Measurements from ENCODE around the gene UBE2E1.

UBE2E1 gene

GRCh38 chr3:23796518-23796917, 9.2 kb upstream of the UBE2E1 start:
- no peak for DNase-seq

- DNase-seq = no peak
Observed at GRCh38 chr3:23797491-23797890, 8.3 kb upstream of the UBE2E1 start.

- DNase-seq = no peak
Observed at GRCh38 chr3:23798456-23798855, 7.3 kb upstream of the UBE2E1 start.

GRCh38 chr3:23798876-23799275, 6.9 kb upstream of the UBE2E1 start:
- no peak for DNase-seq

GRCh38 chr3:23800731-23801130, 5.0 kb upstream of the UBE2E1 start:
- DNase-seq = peak in 1 of 2 experiments; percentile 33

- DNase-seq = no peak
Observed at GRCh38 chr3:23804441-23805209, 1.1 kb upstream of the UBE2E1 start.

- no peak for DNase-seq
Observed at GRCh38 chr3:23805210-23805632, 534 bp upstream of the UBE2E1 start.

GRCh38 chr3:23806534-23807423, 1.0 kb downstream of the UBE2E1 start:
- peak in 1 of 2 experiments; percentile 31 for DNase-seq

- DNase-seq = peak in 1 of 2 experiments; percentile 5
Observed at GRCh38 chr3:23807424-23808015, 1.8 kb downstream of the UBE2E1 start.

GRCh38 chr3:23808525-23808924, 2.8 kb downstream of the UBE2E1 start:
- DNase-seq = no peak

GRCh38 chr3:23809294-23809693, 3.5 kb downstream of the UBE2E1 start:
- DNase-seq = no peak

- DNase-seq = no peak
Observed at GRCh38 chr3:23809840-23810342, 4.1 kb downstream of the UBE2E1 start.

- DNase-seq = peak in 1 of 2 experiments; percentile 38
Observed at GRCh38 chr3:23810343-23811184, 4.8 kb downstream of the UBE2E1 start.

- DNase-seq = peak in 1 of 2 experiments; percentile 33
Observed at GRCh38 chr3:23811185-23811527, 5.4 kb downstream of the UBE2E1 start.

GRCh38 chr3:23811919-23812318, 6.2 kb downstream of the UBE2E1 start:
- no peak for DNase-seq

GRCh38 chr3:23815879-23816278, 10.1 kb downstream of the UBE2E1 start:
- no peak for DNase-seq

GRCh38 chr3:23816721-23817120, 11.0 kb downstream of the UBE2E1 start:
- no peak for DNase-seq

- no peak for DNase-seq
Observed at GRCh38 chr3:23817508-23818223, 11.9 kb downstream of the UBE2E1 start.

- DNase-seq = no peak
Observed at GRCh38 chr3:23819599-23820360, 14.0 kb downstream of the UBE2E1 start.

- no peak for DNase-seq
Observed at GRCh38 chr3:23820888-23821287, 15.1 kb downstream of the UBE2E1 start.

GRCh38 chr3:23821858-23822257, 16.1 kb downstream of the UBE2E1 start:
- DNase-seq = no peak

Measured in NCI-H524 (cell line).